GM12878 (cell line): Measurements from ENCODE around the gene CDKN1C.

Source experiments
- BRCA1 ChIP-seq: IDR thresholded peaks from 2 replicates; pipeline ENCODE4 v1.6.1; 2011; ENCODE audit warnings: low read depth, low read length, improper control_type of control experiment
- CTCF ChIP-seq, 3 experiments: IDR thresholded peaks in 2 of 3; conservative IDR thresholded peaks in 1 of 3; 2 replicates each; pipeline ENCODE4 v1.5.1; 2011; ENCODE audit warnings: low read depth in 3 of 3, low read length in 3 of 3, mild to moderate bottlenecking in 3 of 3, control low read depth in 2 of 3, moderate library complexity in 2 of 3, inconsistent platforms in 1 of 3, mixed read lengths in 1 of 3; ENCODE audit not compliant: control insufficient read depth in 2 of 3, insufficient read depth in 1 of 3; ENCODE audit errors: extremely low read depth in 1 of 3
- NFXL1 ChIP-seq: fragments of 450-650 bp; IDR thresholded peaks from 2 replicates; pipeline ENCODE4 v1.6.1; 2017; ENCODE audit warnings: antibody characterized with exemption, mild to moderate bottlenecking, borderline replicate concordance
- POLR2A ChIP-seq: IDR thresholded peaks from 2 replicates; pipeline ENCODE4 v1.6.1; 2011; ENCODE audit warnings: low read depth, mild to moderate bottlenecking, low read length
- POLR2AphosphoS5 ChIP-seq: IDR thresholded peaks from 2 replicates; pipeline ENCODE4 v1.6.1; 2011; ENCODE audit warnings: mild to moderate bottlenecking, low read length, inconsistent platforms

- TF ChIP-seq CTCF (IDR thresholded peaks at IDR 0.05 in 2 of 3, conservative IDR thresholded peaks at IDR 0.05 in 1 of 3; ENCODE audit: control insufficient read depth in 2 of 3, extremely low read depth in 1 of 3, insufficient read depth in 1 of 3, low read depth in 3 of 3, low read length in 3 of 3) (no peak), NFXL1 (no peak), POLR2AphosphoS5 (no peak), POLR2A (no peak), BRCA1 (no peak)
Observed at GRCh38 chr11:2864901-2865300, 20.7 kb downstream of the CDKN1C start.
